ENCODE measurements around the gene DHRS12.

Gene DHRS12

DNA sequence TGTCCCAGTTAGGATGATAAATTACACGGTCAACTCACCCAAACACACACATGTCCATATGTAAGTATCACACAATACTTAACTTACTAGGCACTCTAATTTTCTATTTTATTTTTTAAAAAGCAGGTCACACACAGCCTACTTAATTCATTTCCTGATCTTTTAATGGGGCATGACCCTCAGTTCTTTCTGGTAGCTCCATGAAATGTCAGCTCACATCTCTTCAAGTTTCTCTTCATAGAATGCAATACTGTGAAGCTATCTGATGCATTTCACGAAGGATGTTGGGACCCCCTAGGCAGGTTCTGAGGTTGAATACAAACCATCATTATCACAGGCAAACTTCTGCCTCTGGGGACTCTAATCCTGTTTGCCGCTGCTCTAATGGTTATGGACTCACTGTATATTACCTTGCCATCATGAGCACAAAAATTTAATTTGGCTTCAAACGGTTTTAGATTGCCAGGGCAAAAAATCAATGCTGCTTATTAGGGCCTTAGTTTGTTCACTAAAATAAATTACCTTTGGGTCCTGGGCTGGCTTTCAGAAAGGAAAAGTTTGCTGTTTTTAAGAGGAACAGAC lies 16.1 kb upstream of the DHRS12 start:
- Mint-ChIP-seq H3K4me1 (ENCODE audit: low read depth) (peaks cover 96% of the 10 kb centered on the region), H3K36me3 (no peaks in the 10 kb centered on the region), H3K9me3 (ENCODE audit: low read depth) (no peaks in the 10 kb centered on the region), H3K27ac (peak overlapping the region; percentile 100), H3K27me3 (no peaks in the 10 kb centered on the region), H3K4me3 (peak overlapping the region; percentile 93)

DNA sequence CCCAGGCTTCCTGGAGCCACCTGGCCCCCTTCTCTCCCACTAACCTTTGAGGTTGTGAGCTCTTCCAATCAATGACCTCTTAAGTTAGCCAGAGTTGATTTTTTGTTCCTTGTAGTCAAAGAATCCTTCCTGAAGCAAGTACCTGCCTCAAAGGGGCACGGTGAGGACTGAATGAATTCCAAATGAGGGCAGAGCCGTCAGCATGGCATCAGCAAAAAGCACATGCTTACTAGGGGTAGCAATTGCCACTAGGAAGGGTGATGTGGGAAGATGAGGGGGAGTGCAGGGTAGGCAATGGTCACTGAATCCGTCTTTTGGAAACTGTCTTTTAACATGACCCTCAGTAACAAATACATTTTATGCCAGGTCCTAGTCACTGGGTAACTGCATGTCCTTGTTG lies 15.6 kb upstream of the DHRS12 start:
- Mint-ChIP-seq H3K36me3 (no peaks in the 10 kb centered on the region), H3K27ac (peak overlapping the region; percentile 100)

DNA sequence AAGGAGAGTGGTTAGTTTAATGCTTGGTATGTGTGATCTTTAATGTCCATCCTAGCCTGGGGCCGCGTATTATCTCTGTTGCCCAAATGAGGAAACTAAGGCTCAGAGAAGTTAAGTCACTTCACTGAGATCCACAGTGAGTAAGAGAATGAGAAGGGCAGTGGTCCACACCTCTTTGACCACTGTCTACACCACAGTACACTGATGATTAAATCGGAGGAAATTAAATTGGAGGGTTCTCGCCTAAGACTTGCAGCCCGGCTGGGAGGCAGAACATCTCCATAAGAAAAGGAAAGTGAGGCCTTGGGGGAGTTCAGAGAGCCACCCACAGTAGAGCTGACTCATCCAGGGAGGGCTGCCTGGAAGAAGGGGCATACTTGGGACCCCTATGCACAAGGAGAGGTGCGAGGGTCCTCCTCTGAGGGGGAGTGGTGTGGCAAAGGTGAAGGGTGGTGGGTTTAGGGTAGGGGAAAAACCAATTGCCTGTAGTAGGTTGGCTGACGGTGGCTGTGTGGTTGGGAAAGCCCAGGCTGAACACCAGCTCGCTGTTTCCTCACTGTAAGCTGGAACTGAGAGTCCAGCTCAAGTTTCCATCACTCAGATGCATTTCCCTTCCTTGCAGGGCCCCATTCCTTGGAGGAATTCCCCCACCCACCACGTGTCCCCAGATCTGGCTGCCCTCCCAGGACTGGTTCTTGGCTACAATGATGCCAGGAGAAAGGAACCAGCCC lies 15.0 kb upstream of the DHRS12 start:
- H3K4me3 Mint-ChIP-seq, result peak overlapping the region; percentile 93
- no peaks in the 10 kb centered on the region for H3K36me3 Mint-ChIP-seq
- H3K9me3 Mint-ChIP-seq (ENCODE audit: low read depth), result no peaks in the 10 kb centered on the region
- H3K27me3 Mint-ChIP-seq, result no peaks in the 10 kb centered on the region
- peak overlapping the region; percentile 100 for H3K27ac Mint-ChIP-seq
- peaks cover 98% of the 10 kb centered on the region for H3K4me1 Mint-ChIP-seq (ENCODE audit: low read depth)

More for the DNA sequence above, 15.6 kb upstream of the DHRS12 start:
- Mint-ChIP-seq H3K4me3 (peak overlapping the region; percentile 93), H3K9me3 (ENCODE audit: low read depth) (no peaks in the 10 kb centered on the region), H3K4me1 (ENCODE audit: low read depth) (peaks cover 97% of the 10 kb centered on the region), H3K27me3 (no peaks in the 10 kb centered on the region)

DNA sequence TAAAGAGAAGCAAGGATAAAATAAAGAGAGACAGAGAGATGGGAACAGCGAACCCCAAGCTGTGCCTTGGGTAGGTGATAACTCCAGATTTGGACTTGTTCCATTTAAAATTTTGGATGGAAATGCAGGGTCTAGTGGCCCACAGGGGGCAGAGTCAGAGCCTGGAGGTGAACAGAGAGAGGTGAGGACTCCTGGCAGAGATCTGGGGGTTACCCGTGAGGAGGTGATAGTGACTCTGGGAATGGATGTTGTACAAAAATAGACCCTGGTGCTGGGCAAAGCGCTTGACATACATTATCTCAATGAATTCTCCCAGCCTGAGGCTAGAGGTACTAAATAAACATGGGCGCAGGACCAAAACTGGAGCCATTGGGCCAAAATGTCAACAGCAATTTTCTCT lies 14.3 kb upstream of the DHRS12 start:
- Mint-ChIP-seq H3K27me3 (no peaks in the 10 kb centered on the region), H3K9me3 (ENCODE audit: low read depth) (no peaks in the 10 kb centered on the region), H3K4me3 (peak overlapping the region; percentile 93), H3K27ac (peak overlapping the region; percentile 100), H3K36me3 (no peaks in the 10 kb centered on the region), H3K4me1 (ENCODE audit: low read depth) (peaks cover 96% of the 10 kb centered on the region)

DNA sequence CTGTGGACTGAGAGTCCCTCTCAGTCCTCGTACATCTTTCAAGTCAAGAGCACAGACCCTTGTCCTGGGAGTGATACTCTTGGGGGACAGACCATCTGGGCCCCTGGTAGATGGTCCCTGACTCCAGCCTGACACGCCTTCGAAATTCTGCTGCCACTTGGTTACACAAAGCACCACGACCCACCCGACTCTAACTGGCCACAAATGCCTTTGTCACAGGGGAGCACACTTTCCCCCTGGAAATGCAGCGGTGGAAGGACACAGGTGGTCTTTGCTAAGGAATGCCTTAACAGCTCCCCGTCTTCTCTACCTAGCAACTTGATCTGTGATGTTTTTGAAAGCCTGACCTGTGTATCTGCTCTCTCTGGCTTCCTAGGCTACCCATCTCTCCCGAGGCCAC lies 13.8 kb upstream of the DHRS12 start:
- Mint-ChIP-seq H3K27ac (peak overlapping the region; percentile 100), H3K4me1 (ENCODE audit: low read depth) (peaks cover 95% of the 10 kb centered on the region), H3K9me3 (ENCODE audit: low read depth) (no peaks in the 10 kb centered on the region), H3K4me3 (peak overlapping the region; percentile 6), H3K27me3 (no peaks in the 10 kb centered on the region), H3K36me3 (no peaks in the 10 kb centered on the region)

DNA sequence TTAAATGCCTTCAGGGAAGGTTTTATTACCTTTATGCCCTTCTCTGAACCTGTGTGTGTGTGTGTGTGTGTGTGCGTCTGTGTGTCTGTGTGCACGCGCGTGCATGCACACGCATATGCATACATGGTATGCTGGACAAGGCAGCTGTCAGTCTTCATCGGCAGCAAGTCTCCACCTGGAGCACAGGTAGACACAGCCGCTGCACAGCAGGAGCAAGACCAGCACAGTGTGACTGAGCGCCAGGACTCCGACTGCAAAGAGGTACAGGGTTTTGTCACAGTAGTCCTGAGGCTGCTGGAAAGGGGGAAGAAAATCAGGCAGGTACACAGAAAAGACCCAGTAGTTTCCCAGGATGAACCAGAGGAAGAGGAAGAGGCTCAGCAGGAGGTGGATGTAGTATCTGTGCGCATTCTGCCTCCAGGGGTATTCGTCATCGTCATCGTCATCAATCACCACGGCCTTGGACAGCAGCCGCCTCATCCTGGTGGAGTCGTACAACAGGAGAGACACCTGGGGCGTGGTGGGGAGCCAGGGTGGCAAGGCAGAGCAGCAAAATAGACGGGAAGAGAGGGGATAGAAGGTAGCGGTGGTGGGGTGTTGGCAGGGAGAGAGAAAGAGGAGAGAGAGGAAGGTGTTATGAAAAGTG lies 12.8 kb upstream of the DHRS12 start:
- no peaks in the 10 kb centered on the region for H3K9me3 Mint-ChIP-seq (ENCODE audit: low read depth)
- H3K4me1 Mint-ChIP-seq (ENCODE audit: low read depth), result peaks cover 92% of the 10 kb centered on the region
- H3K27ac Mint-ChIP-seq, result peak overlapping the region; percentile 100
- no peak overlapping the region for H3K4me3 Mint-ChIP-seq
- no peaks in the 10 kb centered on the region for H3K27me3 Mint-ChIP-seq
- no peaks in the 10 kb centered on the region for H3K36me3 Mint-ChIP-seq

DNA sequence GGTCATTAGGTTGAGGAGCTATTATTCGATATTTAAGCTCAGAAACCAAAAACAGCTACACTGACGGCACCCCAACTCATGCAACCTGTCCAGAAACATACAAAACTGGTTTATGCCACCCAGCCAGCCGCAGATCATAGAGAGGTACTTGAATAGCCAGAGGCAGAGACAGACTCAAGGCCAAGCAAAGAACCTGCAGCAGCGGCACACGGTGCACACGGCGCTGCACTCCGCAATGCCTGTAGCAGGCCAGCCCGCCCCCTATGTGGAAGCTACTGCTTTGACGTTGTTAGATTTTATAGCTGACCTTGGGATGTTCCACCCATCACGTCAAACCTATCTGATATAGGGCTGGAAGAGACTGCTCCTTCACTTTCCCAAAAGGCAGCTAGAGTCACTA lies 11.9 kb upstream of the DHRS12 start:
- H3K4me3 Mint-ChIP-seq, result peak overlapping the region; percentile 71
- peaks cover 88% of the 10 kb centered on the region for H3K4me1 Mint-ChIP-seq (ENCODE audit: low read depth)
- peak overlapping the region; percentile 100 for H3K27ac Mint-ChIP-seq
- no peaks in the 10 kb centered on the region for H3K27me3 Mint-ChIP-seq
- H3K36me3 Mint-ChIP-seq, result no peaks in the 10 kb centered on the region
- no peaks in the 10 kb centered on the region for H3K9me3 Mint-ChIP-seq (ENCODE audit: low read depth)

DNA sequence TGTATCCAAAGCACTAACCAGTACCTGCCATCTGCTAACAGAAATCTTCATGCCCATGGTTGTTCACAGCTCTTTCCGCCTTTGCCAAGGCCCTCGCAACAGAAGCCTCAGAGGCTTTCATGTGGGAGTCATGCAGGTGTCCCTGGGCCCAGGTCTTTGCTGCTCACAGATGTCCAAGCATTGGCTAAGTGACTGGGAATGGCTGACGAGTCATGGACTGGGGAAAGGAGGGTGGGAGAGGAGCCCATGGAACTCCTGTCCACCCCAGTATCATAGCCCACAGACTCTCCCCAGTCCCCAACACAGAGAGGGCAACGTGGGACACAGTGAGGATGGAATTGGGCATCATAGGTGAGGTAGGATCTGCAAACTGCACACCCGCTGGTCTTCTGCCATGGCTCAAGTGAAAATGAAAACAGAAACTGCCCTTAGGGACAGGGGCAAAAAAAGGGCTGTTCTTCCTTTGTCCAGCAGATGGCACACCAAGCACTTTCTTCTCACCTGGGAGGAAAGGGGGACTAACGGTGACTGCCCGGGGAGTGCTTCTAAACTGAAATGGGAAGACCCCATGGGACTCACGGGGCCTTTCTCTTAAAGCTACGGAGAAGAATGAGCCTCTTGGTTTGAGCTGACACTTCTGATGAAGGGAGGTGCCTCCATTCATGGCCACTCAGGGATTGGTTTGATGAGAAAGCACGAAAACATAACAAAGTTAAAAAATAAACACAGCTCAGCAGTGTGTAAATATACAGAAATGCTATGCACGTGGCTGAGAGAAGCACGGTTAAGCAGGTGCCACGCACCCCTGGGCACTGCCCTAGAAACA lies 11.1 kb upstream of the DHRS12 start:
- Mint-ChIP-seq H3K36me3 (no peaks in the 10 kb centered on the region), H3K27me3 (no peaks in the 10 kb centered on the region), H3K4me3 (peak overlapping the region; percentile 71), H3K9me3 (ENCODE audit: low read depth) (no peaks in the 10 kb centered on the region), H3K27ac (peak overlapping the region; percentile 100), H3K4me1 (ENCODE audit: low read depth) (peaks cover 81% of the 10 kb centered on the region)

DNA sequence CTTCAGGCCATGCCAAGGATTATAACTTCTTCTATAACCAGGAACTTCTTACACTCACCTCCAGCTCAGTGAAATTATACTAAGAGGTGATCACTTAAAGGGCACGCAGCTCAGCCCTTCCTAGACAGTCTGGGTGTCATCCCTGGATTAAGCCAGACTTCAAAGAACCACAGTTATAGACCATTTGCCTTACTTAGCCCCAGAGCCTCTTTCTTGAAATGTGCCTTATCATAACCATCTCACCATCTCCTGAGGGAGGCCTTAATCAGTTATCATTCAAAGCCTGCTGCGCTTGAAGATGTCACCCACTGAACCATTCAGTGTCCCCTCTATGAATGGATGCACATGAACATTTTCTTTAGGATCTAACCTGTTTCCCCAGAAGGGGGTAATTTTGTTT lies 10.1 kb upstream of the DHRS12 start:
- peaks cover 3% of the 10 kb centered on the region for H3K36me3 Mint-ChIP-seq
- H3K27ac Mint-ChIP-seq, result peak overlapping the region; percentile 100

DNA sequence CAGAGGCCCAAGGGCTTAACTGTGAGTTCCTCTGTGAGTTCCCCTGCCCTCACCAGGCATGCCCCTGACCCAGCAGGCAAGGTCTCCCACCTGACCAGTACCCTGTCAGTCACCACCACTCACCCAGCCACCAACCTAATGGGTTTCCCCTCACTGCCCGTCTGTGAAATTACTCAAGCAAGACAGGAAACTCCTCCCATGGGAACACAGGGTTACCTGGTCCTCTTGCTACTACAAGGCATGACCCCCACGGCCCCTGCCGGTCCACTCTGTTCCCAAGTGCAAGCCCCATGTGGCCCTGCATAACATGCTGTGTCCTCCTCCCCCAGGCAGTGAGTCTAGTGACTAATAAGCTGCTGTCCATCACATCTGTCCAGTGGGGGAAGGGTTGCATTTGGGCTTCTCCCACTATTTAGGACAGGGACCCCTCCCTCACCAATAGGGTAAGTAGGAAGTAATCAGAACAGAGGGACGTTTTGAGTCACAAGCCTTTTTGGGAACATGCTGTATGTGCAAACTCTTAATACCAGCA lies 8.0 kb upstream of the DHRS12 start:
- H3K27ac Mint-ChIP-seq, result peak overlapping the region; percentile 79
- peaks cover 56% of the 10 kb centered on the region for H3K4me1 Mint-ChIP-seq (ENCODE audit: low read depth)
- peaks cover 7% of the 10 kb centered on the region for H3K36me3 Mint-ChIP-seq
- no peak overlapping the region for H3K4me3 Mint-ChIP-seq
- no peaks in the 10 kb centered on the region for H3K27me3 Mint-ChIP-seq
- no peaks in the 10 kb centered on the region for H3K9me3 Mint-ChIP-seq (ENCODE audit: low read depth)

More for the DNA sequence above, 10.1 kb upstream of the DHRS12 start:
- H3K9me3 Mint-ChIP-seq (ENCODE audit: low read depth), result no peaks in the 10 kb centered on the region
- H3K4me3 Mint-ChIP-seq, result no peak overlapping the region
- no peaks in the 10 kb centered on the region for H3K27me3 Mint-ChIP-seq
- peaks cover 72% of the 10 kb centered on the region for H3K4me1 Mint-ChIP-seq (ENCODE audit: low read depth)

DNA sequence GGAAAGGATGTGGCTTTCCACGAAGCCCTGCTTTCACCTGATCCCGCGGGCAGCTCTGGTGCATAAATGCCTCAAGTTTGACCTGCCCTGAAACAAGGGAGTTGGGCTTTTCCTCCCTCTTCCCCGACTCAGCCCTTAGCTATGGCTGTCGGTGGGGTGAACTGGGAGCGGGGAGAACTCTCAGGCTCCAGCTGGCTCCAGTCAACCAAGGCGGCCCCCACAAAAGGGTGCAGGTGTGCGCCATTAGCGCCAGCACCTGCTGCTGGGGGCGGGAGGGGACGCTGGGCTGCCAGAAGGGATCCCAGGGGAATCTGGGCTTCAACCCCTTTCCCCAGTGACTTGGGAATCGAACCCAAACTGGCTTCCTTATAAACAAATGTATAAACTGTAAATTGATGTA lies 7.1 kb upstream of the DHRS12 start:
- Mint-ChIP-seq H3K27ac (peak overlapping the region; percentile 79), H3K27me3 (no peaks in the 10 kb centered on the region), H3K4me1 (ENCODE audit: low read depth) (peaks cover 55% of the 10 kb centered on the region), H3K9me3 (ENCODE audit: low read depth) (no peaks in the 10 kb centered on the region), H3K4me3 (no peak overlapping the region), H3K36me3 (peaks cover 7% of the 10 kb centered on the region)

DNA sequence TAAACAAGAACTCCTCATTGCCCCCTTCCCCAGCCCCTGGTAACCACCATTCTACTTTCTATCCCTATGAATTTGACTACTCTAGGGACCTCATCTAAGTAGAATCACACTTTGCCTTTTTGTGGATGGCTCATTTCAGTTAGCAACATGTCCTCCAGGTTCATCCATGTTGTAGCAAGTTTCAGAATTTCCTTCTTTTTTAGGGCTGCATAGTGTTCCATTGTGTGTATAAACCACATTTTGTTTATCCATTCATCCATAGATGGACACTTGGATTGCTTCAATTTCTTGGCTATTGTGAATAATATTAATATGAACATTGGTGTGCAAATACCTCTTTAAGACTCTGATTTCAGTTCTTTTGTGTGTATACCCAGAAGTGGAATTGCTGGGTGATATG lies 4.8 kb upstream of the DHRS12 start:
- Mint-ChIP-seq H3K9me3 (ENCODE audit: low read depth) (no peaks in the 10 kb centered on the region), H3K27me3 (no peaks in the 10 kb centered on the region), H3K4me3 (no peak overlapping the region), H3K27ac (peak overlapping the region; percentile 66), H3K36me3 (peaks cover 7% of the 10 kb centered on the region), H3K4me1 (ENCODE audit: low read depth) (peaks cover 51% of the 10 kb centered on the region)

DNA sequence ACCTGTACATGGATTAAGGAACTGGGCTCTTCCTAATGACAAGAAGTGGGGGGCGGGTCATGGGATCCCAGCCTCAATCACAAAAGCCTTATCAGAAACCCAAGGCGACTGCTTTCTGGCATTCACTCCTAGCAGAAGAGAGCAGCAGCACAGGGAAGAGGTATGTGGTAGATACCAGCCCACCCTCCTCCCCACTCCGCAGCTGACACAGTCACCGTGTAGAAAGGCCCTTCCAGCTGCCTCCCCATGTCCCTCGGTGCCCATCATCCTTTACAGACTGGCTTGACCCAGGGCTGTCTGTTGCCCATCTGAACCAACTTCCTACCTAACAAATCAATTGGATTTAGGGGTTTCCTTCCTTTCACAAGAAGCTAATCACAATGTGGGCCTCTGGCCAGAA lies 3.1 kb upstream of the DHRS12 start:
- Mint-ChIP-seq H3K27me3 (no peaks in the 10 kb centered on the region), H3K4me1 (ENCODE audit: low read depth) (peaks cover 54% of the 10 kb centered on the region), H3K27ac (peak overlapping the region; percentile 99), H3K9me3 (ENCODE audit: low read depth) (no peaks in the 10 kb centered on the region), H3K4me3 (no peak overlapping the region), H3K36me3 (peaks cover 7% of the 10 kb centered on the region)

DNA sequence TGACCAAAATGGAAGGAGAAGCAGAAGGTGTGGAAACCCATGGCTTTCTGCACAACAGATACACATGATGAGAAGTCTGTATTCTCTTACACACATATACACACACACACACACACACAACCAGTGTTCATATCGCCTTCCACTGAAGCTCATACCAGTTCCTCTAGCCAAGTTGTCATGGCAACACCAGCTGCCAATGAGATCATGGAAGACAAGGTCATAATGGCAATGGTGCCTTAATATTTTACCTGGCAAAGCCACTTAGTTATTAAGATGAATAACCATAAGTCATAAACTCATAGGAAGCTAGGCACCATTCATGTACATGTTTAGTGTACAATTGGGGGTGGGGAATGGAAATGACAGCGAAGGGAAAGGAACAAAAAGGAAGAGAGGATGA lies 2.6 kb upstream of the DHRS12 start:
- Mint-ChIP-seq H3K4me1 (ENCODE audit: low read depth) (peaks cover 53% of the 10 kb centered on the region), H3K4me3 (peak overlapping the region; percentile 30), H3K9me3 (ENCODE audit: low read depth) (no peaks in the 10 kb centered on the region), H3K27ac (peak overlapping the region; percentile 99), H3K27me3 (no peaks in the 10 kb centered on the region), H3K36me3 (peaks cover 7% of the 10 kb centered on the region)
